ENCODE data around the gene HINT3. TPM values are rescaled to one million over a fixed set of nuclear protein-coding genes. Genes with fewer than 3 reads are reported as not detected.

Gene HINT3
- total RNA-seq, 1 experiment from 2014 or later, result 11.7 TPM

- Histone ChIP-seq H3K79me1 (ENCODE audit: insufficient read depth, low read depth, low read length, poor library complexity, severe bottlenecking) (peaks cover 2% of the 10 kb centered on the region), H3K4ac (ENCODE audit: low read depth, low read length) (no peak overlapping the region), H3K14ac (ENCODE audit: insufficient read depth, low read length) (no peak overlapping the region), H2BK120ac (ENCODE audit: low read depth, low read length, poor library complexity, severe bottlenecking) (no peak overlapping the region), H3K9ac (ENCODE audit: extremely low read depth, insufficient read length, low read length) (no peak overlapping the region), H3K4me2 (ENCODE audit: insufficient read depth, insufficient read length, low read length) (no peak overlapping the region), H4K8ac (replicated peaks; ENCODE audit: insufficient read length, low read depth, low read length) (no peak overlapping the region), H2AK5ac (ENCODE audit: insufficient read length, low read length) (no peak overlapping the region), H3K27ac (ENCODE audit: insufficient read length, low read depth, low read length) (no peak overlapping the region), H2BK15ac (ENCODE audit: low read depth, low read length) (no peak overlapping the region), H3K23me2 (ENCODE audit: insufficient read length, low read depth, low read length, poor library complexity, severe bottlenecking) (no peaks in the 10 kb centered on the region), H3T11ph (ENCODE audit: low read length) (no peak overlapping the region), H4K5ac (ENCODE audit: insufficient read length, low read depth, low read length) (no peak overlapping the region), H4K20me1 (ENCODE audit: control insufficient read depth, insufficient read depth, insufficient read length) (no peaks in the 10 kb centered on the region), H3K23ac (ENCODE audit: insufficient read length, low read depth, low read length) (no peak overlapping the region), H3K4me1 (ENCODE audit: insufficient read depth, low read length) (no peaks in the 10 kb centered on the region), H2AFZ (ENCODE audit: low read length) (no peak overlapping the region), H4K91ac (ENCODE audit: insufficient read length, low read depth, low read length) (no peak overlapping the region), H3K9me3 (ENCODE audit: control insufficient read depth, low read depth, low read length) (no peaks in the 10 kb centered on the region), H2BK20ac (ENCODE audit: low read depth, low read length, poor library complexity, severe bottlenecking) (no peak overlapping the region), H3K18ac (ENCODE audit: insufficient read length, low read depth, low read length) (no peak overlapping the region), H3K56ac (ENCODE audit: insufficient read length, low read depth, low read length) (no peak overlapping the region), H2BK5ac (ENCODE audit: insufficient read length, low read length) (no peak overlapping the region), H2BK12ac (ENCODE audit: insufficient read length, low read depth, low read length) (no peak overlapping the region), H3K27me3 (ENCODE audit: insufficient read depth, low read length) (no peaks in the 10 kb centered on the region), H3K79me2 (ENCODE audit: insufficient read depth, low read length) (no peaks in the 10 kb centered on the region)
- TF ChIP-seq CTCF (conservative IDR thresholded peaks at IDR 0.05), result no peak
- Mint-ChIP-seq H3K4me1 (peaks cover 0 to 5% of the 10 kb centered on the region in 2 experiments; a peak in 3 of 4 replicates), H3K4me3 (no peak overlapping the region), H3K27ac (no peak overlapping the region), H3K9me3 (no peaks in the 10 kb centered on the region), H3K27me3 (ENCODE audit: low read depth) (no peaks in the 10 kb centered on the region), H3K36me3 (ENCODE audit: insufficient read depth in 1 of 3, low read depth in 3 of 3) (peaks cover 10 to 59% (median 49%) of the 10 kb centered on the region in 3 experiments)
- DNase-seq, result no peak
- WGBS (ENCODE audit: extremely low coverage, insufficient read length, low lambda C conversion rate), result no CpG with 5 or more reads among the region's 8 CpGs
Observed at GRCh38 chr6:126002755-126003679, 46.4 kb downstream of the HINT3 start.

All from H9 (cell line).